Measurements from ENCODE around the gene HAPLN1.

Gene HAPLN1

DNA sequence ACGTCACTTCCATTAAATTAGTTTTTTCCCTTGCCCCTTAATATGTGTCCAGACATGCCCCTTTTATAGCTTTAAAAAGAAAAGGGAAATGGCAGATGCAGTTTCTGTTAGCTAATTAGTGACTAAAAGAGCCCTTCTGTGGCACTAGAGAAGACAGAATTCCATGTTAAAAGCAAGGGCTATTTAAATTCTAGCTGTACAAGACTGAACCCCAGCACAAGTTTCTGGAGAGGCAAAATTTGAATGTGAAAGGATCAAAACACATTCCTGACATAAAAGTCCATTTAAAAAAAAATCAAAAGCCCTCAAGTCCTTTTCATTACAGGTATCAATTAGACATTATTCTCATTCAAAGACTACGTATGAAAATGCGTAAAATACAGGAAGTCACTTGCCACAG lies 78.7 kb downstream of the HAPLN1 start:
- no peak for DNase-seq (ENCODE audit: low read depth)

- DNase-seq (ENCODE audit: low read depth) = no peak
These were observed 80.7 kb downstream of the HAPLN1 start for GRCh38 chr5:83639911-83640310.

DNA sequence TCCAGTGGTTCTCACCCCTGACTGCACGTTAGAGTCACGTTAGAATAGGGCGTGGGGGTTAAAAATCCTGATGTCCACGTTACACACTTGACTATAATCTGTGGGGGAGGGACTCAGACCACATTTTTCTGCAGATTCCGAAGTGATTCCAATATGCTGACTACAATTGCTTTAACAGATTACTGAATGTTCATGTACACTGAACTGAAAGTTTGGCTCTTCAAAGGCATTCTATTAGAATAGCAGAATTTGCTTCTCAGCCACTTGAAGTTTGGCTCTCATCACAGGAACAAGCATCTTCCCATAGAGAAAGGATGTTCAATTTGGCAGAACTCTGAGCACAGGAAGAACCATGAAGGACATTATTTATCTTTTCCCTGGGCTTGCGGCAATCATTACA lies 84.5 kb downstream of the HAPLN1 start:
- no peak for DNase-seq (ENCODE audit: low read depth)

GRCh38 chr5:83633285-83633684 lies 87.4 kb downstream of the HAPLN1 start:
- DNase-seq (ENCODE audit: low read depth) = no peak

GRCh38 chr5:83632874-83633273 lies 87.8 kb downstream of the HAPLN1 start:
- DNase-seq (ENCODE audit: low read depth) = no peak

DNA sequence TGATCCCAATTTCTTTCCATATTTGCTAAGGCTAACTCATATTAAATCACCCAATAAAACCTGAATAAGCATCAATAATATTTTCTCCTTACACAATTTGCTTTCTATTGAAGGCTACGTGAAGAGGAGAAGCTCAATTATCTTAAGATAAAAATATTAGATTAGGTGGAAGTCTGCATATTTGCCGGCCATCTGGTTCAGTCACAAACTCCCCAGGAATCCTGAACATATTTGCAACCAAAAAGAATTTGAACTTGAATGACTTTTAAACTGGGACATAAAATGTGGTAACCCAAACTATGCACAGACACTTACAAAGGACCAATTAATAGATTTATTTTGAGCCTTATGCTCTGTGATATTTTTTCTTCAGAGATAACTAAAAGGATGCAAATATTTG lies 92.3 kb downstream of the HAPLN1 start:
- DNase-seq (ENCODE audit: low read depth) = no peak

DNA sequence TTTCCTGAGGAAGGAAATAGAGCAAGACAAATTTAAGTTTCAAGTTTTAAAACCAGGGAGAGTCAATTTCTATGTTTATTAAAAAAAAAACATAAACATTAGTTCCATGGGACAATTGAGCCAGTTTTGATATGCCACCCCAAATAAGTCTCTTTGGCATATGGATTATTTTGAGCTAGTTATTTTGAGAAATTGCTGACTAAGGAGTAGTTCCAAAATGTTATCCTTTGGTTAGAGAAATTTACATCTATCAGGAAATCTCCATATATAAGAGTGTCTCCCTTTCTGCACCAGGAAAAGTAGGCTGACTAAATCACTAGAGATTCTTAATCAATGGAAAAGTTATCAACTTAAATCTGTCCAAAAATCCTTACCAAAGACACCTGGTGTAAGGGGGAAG lies 105.8 kb downstream of the HAPLN1 start:
- no peak for DNase-seq (ENCODE audit: low read depth)

GRCh38 chr5:83608122-83608521 lies 112.5 kb downstream of the HAPLN1 start:
- no peak for DNase-seq (ENCODE audit: low read depth)

DNA sequence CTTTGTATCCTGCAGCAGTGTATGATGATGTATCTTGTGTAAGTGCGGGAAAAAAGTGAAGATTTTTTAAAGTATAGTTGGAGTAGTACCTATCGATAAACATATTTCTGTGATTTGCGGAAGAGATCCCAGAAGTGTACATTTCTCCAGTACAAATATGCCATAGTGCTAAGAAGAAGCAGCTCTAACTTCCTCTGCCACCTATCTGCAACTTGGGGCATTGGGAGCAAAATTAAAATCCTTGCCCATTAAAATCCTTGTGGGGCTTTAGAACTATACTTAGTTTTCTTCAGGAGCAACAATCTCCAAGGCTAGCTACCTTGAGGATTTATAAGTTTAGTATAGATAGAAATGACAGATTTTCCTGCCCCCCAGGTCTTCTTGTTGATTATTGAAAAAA lies 125.4 kb downstream of the HAPLN1 start:
- DNase-seq (ENCODE audit: low read depth) = no peak

DNA sequence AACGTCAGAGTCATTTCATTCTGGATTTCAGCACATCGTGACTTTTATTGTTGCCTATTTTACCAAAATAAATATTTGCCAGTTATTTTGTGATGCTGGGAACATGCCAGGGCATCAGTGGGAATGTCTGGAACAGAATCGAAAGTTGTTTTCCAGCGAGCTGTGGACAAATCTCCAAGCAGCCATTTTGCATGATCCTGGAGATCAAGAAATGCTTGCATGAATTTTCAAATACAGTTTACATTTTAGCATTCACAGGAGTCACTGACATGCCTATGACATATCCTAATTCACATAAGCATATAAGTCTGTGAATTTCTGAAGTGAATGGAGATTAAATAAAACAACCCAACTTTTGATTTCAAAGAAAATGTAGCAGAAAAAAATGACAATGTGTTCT lies 129.7 kb downstream of the HAPLN1 start:
- DNase-seq (ENCODE audit: low read depth) = no peak

- no peak for DNase-seq (ENCODE audit: low read depth)
These were observed 130.9 kb downstream of the HAPLN1 start for GRCh38 chr5:83589786-83590185.

All from stimulated activated CD8-positive, alpha-beta memory T cell treated with anti-CD3 and anti-CD28 coated beads, Interleukin-7, amount 100 ng/mL, for 24 hours (primary cell).